Amniotic epithelial cell (primary cell): Measurements from ENCODE around the gene TMC3.

Source experiments
- DNase-seq: peaks from one replicate; pipeline ENCODE4 v3.0.0-alpha.2; 2010; ENCODE audit warnings: low read depth

The TMC3 gene

GRCh38 chr15:81297603-81298575 is 76.1 kb downstream of the TMC3 start:
- DNase-seq: no peak

- DNase-seq: peak; percentile 47
These were observed 76.9 kb downstream of the TMC3 start for GRCh38 chr15:81297147-81297572.

- DNase-seq: no peak
These were observed 77.3 kb downstream of the TMC3 start for GRCh38 chr15:81296673-81297072.

GRCh38 chr15:81296186-81296585 is 77.8 kb downstream of the TMC3 start:
- DNase-seq: no peak

- DNase-seq: no peak
These were observed 78.4 kb downstream of the TMC3 start for GRCh38 chr15:81295486-81296121.

GRCh38 chr15:81294516-81294880 is 79.5 kb downstream of the TMC3 start:
- no peak for DNase-seq

- no peak for DNase-seq
These were observed 80.1 kb downstream of the TMC3 start for GRCh38 chr15:81293728-81294515.

- DNase-seq: no peak
These were observed 81.5 kb downstream of the TMC3 start for GRCh38 chr15:81292523-81293001.

- no peak for DNase-seq
These were observed 82.0 kb downstream of the TMC3 start for GRCh38 chr15:81291916-81292522.

GRCh38 chr15:81289910-81290309 is 84.1 kb downstream of the TMC3 start:
- no peak for DNase-seq

- no peak for DNase-seq
These were observed 85.4 kb downstream of the TMC3 start for GRCh38 chr15:81288616-81289015.

- no peak for DNase-seq
These were observed 86.0 kb downstream of the TMC3 start for GRCh38 chr15:81288040-81288439.

GRCh38 chr15:81286621-81287121 is 87.3 kb downstream of the TMC3 start:
- DNase-seq: no peak

- DNase-seq: no peak
These were observed 88.6 kb downstream of the TMC3 start for GRCh38 chr15:81285461-81285860.

- DNase-seq: no peak
These were observed 89.6 kb downstream of the TMC3 start for GRCh38 chr15:81284256-81285031.

- no peak for DNase-seq
These were observed 91.1 kb downstream of the TMC3 start for GRCh38 chr15:81282911-81283310.

- DNase-seq: no peak
These were observed 91.5 kb downstream of the TMC3 start for GRCh38 chr15:81282606-81282895.

GRCh38 chr15:81281766-81282605 is 92.0 kb downstream of the TMC3 start:
- no peak for DNase-seq

- no peak for DNase-seq
These were observed 92.6 kb downstream of the TMC3 start for GRCh38 chr15:81281456-81281735.
